GM18951 (cell line): ENCODE data around the gene ATP13A4.
"Not testable (repeated sequence)": the region's sequence is repeated elsewhere in the genome, so short reads cannot be mapped to it uniquely, and the experiment has no call there.

Experiments
- POLR2A ChIP-seq: IDR thresholded peaks from 4 replicates; pipeline ENCODE4 v1.6.1; 2011; ENCODE audit warnings: mild to moderate bottlenecking; ENCODE audit not compliant: insufficient read length, insufficient read depth; ENCODE audit errors: extremely low read depth
- in situ Hi-C: fragments of 300-500 bp; cut with MboI; formaldehyde crosslinking; loops from one replicate; pipeline ENCODE4 v1.12.0; 2022; ENCODE audit warnings: low sequenced_read_pairs, mixed read lengths, inconsistent platforms; ENCODE audit not compliant: unreplicated experiment

The ATP13A4 gene

DNA sequence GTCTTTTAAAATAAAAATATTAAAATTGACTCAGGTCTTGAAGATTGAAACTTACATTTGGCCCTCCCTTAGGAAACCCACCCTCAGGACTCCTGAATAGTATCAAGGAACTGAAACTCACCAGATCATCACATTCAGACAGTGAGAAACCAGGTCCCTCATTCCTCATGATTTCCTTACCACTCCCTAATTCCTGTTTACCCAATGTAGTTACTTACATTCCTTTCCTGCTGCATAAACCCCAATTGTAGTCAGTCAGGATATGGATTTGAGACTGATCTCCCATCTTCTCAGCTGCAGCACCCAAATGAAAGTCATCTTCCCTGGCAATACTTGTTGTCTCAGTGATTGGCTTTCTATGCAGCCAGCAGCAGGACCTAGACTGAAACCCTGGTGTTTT is 8.6 kb downstream of the ATP13A4 start:
- in situ Hi-C loops = no loop called here
- no peak for TF ChIP-seq POLR2A

DNA sequence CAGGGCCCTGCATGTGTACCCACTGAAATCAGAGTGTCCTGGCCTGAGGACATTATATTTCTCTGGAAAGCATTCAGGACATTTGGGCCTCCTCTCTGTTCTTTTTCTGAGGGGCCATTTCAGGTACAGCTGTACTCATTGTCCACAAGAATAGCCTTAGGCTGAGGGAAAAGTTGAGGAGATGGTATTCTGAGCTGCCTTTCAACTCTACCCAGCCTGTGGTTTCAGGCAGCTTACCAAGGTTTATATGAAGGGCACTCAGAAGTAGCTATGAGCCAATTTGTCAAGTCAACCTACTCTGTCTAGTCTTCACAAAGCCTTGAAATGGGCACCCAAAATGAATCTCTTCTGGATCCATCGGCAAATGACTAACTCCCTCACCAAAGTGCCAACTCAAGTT is 9.4 kb downstream of the ATP13A4 start:
- no peak for TF ChIP-seq POLR2A
- in situ Hi-C loops = no loop called here

DNA sequence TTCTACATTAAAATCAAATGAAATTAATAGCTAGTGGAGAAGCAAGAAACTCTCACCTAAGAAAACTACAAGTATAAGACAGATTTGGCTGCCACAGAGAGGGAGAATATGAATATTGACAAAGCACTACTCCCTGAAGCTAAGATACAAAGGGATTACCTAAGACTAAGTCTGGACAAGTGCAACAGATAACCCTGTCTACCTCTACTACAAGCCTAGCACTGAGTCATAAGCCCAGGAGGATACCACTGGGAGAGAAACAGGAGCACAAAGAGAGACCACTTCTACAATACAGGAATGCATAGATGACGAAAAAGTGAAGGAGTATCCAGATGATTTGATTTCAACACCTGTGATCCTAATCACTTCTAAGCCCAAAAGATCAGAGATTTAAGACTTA is 10.4 kb downstream of the ATP13A4 start:
- no peak for TF ChIP-seq POLR2A
- in situ Hi-C loops = no loop called here

DNA sequence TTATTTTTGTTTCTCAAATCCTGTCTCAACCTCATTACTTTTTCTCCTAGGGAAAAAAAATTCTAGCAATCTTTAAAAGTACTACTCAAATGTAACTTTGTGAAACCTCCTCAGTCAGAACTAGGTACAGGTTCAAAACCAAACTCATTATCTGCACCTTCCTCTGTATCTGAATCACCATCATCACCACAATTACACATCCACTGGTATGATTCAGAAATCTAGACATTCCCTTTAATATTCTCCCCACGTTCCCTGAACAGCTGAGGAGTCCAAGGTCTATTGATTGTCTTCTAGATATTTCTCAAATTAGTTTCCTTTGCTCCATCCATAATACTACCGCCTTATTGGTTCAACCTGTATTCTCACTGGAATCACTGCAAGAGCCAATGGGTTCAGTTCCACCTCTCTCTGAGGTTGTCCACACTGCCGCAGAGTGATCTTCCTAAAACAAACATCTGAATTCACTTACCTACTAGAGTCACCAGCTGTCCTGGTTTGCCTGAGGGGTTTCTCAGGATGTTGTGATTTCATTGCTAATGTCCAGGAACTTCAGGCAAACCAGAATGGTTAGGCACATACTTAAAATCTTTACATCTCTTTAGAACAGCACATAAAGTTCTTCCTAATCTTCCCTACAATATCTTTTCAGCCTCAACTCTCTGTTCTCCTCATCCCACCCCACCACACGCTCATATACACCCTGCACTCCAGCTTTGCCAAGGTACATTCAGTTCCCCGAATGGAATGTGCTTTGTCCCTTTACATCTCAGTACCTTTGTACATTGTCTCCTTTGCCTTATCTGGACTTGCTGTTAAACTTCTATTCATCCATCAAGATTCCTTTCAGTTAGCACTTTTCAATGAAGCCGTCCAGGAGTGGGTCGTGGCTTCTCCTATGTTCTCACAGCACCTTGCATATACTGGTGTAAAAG is 24.2 kb downstream of the ATP13A4 start:
- in situ Hi-C loops = no loop called here

DNA sequence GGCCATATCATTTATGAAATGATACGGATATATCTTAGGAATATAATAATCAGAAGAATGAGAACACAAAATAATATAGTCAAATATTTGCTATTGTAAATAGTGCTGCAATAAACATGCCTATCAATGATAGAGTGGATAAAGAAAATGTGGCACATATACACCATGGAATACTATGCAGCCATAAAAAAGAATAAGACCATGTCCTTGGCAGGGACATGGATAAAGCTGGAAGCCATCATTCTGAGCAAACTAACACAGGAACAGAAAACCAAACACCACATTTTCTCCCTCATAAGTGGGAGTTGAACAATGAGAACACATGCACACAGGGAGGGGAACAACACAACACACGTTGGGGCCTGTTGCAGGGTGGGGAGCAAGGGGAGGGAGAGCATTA is 28.6 kb downstream of the ATP13A4 start:
- in situ Hi-C loops = not testable (repeated sequence)

More for the DNA sequence above, 24.2 kb downstream of the ATP13A4 start:
- TF ChIP-seq POLR2A = no peak

DNA sequence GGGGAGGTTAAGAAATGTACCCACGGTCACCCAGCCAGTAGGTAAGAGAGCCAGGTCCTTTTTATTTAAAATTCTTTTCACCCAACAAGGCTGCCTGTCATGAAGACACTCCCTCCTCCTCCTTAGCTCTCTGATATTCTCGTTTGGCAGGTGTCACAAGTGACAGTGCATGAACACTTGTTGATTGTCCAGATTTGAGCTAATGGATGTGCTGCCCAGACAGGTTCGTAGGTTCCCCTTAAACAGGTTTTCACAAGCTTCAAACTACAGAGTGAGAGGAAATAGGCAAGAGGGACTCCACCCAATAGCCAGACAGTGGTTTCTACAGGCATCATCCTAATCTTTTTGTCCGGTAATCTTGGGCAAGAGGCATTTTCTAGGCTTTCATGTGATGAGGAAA is 32.2 kb downstream of the ATP13A4 start:
- no peak for TF ChIP-seq POLR2A
- in situ Hi-C loops = no loop called here

DNA sequence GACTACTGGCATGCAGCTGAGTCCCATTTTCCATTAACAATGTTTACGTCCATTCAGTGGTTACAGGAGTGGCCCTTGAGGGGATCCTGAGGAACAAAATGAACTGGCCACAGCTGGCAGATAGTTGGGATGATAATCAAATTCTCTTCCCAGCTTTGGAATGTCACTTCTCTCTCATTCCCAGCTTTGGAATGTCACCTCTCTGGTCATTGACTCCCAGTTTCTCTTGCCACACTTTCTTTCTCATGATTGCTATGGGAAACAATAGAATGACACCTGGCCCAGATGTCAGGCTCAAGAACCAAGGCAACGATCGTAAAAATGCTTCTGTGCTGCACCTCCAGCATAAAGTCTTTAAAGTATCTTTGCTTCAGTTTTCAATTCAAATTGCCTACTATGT is 34.0 kb downstream of the ATP13A4 start:
- in situ Hi-C loops = no loop called here
- no peak for TF ChIP-seq POLR2A

DNA sequence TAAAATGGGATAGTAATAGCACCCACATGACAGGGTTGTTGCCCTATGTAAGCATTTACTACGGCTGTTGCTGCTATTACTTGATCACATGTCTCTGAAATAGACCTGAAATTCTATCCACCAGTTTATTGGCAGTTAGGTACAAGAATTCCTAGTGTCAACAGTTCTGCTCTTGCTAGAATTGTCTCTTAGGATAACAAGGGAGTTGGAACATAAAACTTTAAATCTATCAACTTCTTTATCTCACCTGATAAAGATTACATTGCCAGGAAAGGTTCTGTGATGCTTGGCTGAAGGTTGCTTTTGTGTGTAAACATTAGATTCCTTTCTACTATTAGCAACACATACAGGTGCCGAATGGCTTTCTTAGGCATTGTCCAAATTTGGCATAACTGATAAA is 38.7 kb downstream of the ATP13A4 start:
- in situ Hi-C loops = no loop called here

DNA sequence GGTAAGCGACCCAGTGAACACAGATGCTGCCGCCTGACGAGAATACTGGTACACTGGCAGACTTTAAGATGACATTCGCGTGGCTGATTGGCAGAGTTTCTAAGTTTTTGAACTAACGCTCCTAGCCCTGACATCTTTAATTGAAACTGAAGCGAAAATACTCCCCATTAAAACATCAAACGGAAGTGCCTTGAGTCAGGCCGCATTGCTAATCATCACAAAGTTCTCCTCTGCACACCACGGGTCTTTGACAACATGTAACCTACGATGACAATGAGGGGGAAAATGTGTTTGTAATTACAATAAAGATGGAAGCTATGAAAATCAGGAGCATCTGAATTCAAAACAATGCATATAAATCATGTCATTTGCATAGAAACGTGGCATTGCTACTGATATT is 44.5 kb downstream of the ATP13A4 start:
- in situ Hi-C loops = no loop called here
- TF ChIP-seq POLR2A = no peak

More for the DNA sequence above, 38.7 kb downstream of the ATP13A4 start:
- TF ChIP-seq POLR2A = no peak

DNA sequence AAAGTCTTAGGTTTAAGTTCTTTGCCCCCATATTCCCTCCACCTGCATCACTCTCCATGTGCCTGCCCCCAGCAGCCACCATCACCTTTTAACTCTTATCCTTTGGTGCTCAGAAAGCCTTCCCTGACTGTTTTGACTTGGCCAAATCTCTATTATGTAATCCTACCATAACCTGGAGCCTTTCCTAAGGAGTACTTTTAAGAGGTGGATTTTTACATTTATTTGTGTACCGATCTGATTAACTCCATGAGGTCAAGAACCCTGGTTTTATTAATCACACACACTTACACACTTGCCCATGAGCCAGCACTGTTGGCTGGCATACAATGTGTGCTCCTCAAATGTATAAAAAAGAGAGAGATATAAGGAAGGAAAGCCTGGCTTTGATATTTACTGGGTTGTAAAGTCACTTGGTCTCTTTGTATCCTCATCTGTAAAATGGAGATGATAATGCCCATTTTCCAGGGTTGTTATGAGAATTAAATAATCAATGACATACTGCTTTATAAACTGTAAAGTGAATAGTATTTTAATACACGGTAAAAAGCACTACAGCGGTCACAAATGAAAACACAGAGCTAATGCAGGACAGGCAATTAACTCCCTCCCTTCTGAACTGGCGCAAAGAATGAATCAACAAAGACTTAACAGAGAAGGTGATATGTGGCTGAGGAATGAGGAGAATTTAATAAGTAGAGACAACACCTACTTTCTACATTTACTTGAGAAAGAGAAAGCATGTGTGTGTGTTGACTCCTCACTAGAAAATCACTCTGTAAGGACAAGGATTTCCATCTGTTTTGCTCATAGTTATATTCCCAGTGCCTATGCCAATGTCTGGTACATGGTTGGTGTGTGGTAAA is 45.4 kb downstream of the ATP13A4 start:
- no peak for TF ChIP-seq POLR2A
- in situ Hi-C loops = no loop called here

DNA sequence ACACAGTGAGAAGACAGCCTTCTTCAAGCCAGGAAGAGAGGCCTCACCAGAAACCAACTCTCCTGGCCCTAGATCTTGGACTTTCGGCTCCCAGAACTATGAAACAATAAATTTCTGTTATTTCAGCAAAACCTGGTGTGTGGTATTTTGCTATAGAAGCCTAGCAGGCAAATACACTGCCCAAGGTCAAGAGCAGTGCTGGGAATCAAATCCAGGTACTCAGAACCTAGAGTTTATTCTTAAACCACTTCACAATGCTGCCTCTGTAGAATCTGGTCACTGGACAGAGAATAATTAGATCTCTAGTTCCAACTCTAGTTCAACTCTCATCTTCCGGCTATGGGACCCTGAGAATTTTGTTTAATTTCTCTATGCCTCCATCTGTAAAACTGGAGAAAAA is 46.6 kb downstream of the ATP13A4 start:
- in situ Hi-C loops = no loop called here
- no peak for TF ChIP-seq POLR2A

DNA sequence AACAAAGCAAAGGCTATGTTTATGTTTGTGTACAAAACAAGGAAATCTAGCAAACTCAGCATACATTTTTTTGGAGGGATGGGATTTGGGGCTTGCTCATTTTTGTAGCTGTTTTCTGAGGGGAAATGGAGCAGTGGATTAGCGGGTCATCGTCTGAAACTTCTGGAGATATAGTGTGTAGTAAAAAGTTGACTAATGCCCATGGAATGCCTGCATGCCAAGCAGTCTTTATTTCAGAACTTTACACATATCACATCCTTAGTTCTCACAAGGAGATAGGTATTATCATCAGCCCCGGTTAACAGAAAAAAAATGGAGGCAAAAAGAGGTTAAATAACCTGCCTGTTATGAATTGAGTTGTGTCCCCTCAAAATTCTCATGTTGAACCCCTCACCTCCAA is 47.1 kb downstream of the ATP13A4 start:
- TF ChIP-seq POLR2A = no peak
- in situ Hi-C loops = no loop called here

DNA sequence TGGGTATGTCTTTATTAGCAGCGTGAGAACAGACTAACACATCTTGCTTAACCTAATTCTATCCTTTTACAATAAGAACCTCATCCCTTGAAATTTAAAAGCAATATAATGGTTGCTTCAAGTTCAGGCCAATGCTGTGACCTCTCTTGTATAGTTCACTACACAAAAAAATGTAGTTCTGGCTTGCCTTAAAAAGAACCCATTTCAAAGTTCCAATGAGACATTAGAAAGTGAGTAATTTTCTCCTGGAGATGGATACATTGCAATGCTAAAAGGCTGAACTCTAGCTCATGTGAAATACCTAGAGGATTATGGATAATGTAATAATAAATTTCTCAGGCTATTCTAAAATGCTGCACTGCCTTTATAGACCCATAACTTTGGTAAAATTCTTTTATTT is 47.8 kb downstream of the ATP13A4 start:
- in situ Hi-C loops = no loop called here
- no peak for TF ChIP-seq POLR2A

DNA sequence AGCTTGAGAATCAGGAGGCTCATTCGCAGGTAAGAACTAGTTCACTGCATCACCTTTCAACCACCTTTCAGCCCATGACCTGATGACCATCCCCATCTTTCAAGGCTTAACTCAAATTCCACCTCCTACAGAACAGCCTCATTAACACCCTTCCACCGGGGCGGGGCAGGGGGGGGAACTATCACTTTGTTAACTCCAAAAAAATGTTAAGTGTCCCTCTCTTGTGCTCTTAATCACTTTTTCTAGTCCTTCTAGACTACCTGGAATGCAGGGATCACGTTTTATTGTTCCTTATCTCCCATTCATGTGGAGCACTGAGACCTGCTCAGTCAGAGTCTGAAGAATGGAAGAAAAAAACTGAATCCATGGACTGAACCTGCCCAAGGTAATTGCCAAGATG is 51.8 kb downstream of the ATP13A4 start:
- in situ Hi-C loops = no loop called here
- no peak for TF ChIP-seq POLR2A
